GM18858 (cell line): ENCODE results near the gene FAM117A.

ENCODE experiments used
- ATAC-seq: cut with Tn5 transposase; IDR thresholded peaks from one replicate; pipeline ENCODE4 v1.9.1; 2021; ENCODE audit not compliant: unreplicated experiment

Gene FAM117A

GRCh38 chr17:49715216-49715615 lies 48.7 kb downstream of the FAM117A start:
- no peak for ATAC-seq

- no peak for ATAC-seq
These were observed 55.3 kb downstream of the FAM117A start for GRCh38 chr17:49708515-49709183.

- ATAC-seq = peak; percentile 77
These were observed 56.1 kb downstream of the FAM117A start, which contains the start of gene SLC35B1 for GRCh38 chr17:49707608-49708514. SLC35B1 (minus strand) TSS chr17:49707964; CDS start chr17:49707833, 131 bp downstream.

- ATAC-seq = no peak
These were observed 56.7 kb downstream of the FAM117A start for GRCh38 chr17:49707246-49707607.

- no peak for ATAC-seq
These were observed 58.7 kb downstream of the FAM117A start for GRCh38 chr17:49705254-49705653.

- ATAC-seq = no peak
These were observed 60.2 kb downstream of the FAM117A start for GRCh38 chr17:49703557-49704277.

GRCh38 chr17:49700960-49701359 lies 63.0 kb downstream of the FAM117A start:
- no peak for ATAC-seq

- ATAC-seq = no peak
These were observed 63.9 kb downstream of the FAM117A start for GRCh38 chr17:49699966-49700575.

- no peak for ATAC-seq
These were observed 65.9 kb downstream of the FAM117A start for GRCh38 chr17:49698005-49698404.

- no peak for ATAC-seq
These were observed 67.6 kb downstream of the FAM117A start for GRCh38 chr17:49696233-49696761.

- ATAC-seq = no peak
These were observed 68.2 kb downstream of the FAM117A start for GRCh38 chr17:49695698-49696232.

- ATAC-seq = no peak
These were observed 68.9 kb downstream of the FAM117A start for GRCh38 chr17:49694847-49695697.

GRCh38 chr17:49692751-49693150 lies 71.2 kb downstream of the FAM117A start:
- no peak for ATAC-seq

GRCh38 chr17:49691677-49692191 lies 72.2 kb downstream of the FAM117A start:
- no peak for ATAC-seq

GRCh38 chr17:49691086-49691676 lies 72.8 kb downstream of the FAM117A start:
- no peak for ATAC-seq

GRCh38 chr17:49690256-49690655 lies 73.7 kb downstream of the FAM117A start:
- ATAC-seq = no peak

GRCh38 chr17:49688848-49689247 lies 75.1 kb downstream of the FAM117A start:
- ATAC-seq = no peak

GRCh38 chr17:49687878-49688491 lies 75.9 kb downstream of the FAM117A start:
- ATAC-seq = no peak
